ENCODE measurements around the gene DCX. TPM values are rescaled to one million over a fixed set of nuclear protein-coding genes. Genes with fewer than 3 reads are reported as not detected.

DCX gene
- total RNA-seq, 1 donor from 2014 or later = 0.95 TPM

DNA sequence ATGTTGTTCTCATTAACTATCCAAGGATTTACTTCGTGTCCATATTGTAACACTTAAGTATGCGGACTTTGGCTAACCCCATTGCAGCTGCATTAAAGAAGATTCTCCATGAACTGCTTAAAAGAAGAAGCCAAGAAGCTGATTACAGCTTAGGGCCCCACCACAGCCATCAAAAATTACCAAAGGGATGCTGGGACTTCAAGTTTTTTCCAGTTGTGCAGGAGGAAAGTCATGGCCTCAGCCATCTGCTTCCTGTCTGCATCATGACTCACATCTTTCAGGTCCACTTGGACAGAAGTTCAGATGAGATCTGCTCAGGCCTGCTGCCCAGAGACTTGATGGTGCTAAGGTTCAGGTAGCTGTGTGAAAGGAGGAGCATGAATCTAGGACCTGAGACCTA is 102.9 kb downstream of the DCX start:
- DNase-seq (ENCODE audit: low spot score) = no peak

DNA sequence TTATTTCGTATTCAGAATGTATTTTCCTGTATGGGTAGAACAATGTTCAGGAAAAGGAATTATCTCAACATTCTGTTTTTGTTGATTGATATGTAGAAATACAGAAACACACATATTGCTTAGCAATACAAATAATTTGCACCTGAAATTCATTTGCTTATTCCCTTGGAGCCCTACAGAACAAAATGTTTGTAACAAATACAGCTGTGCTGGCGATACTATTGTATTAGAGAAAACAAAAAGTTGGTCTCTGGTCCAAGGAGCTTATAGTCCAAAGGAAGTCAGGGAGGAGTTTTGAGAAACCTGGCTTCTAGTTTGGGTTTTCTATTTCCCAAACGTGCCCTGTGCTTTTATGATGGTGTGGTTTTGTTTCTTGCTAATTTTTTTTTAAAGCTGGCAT is 104.0 kb downstream of the DCX start:
- DNase-seq (ENCODE audit: low spot score) = no peak

DNA sequence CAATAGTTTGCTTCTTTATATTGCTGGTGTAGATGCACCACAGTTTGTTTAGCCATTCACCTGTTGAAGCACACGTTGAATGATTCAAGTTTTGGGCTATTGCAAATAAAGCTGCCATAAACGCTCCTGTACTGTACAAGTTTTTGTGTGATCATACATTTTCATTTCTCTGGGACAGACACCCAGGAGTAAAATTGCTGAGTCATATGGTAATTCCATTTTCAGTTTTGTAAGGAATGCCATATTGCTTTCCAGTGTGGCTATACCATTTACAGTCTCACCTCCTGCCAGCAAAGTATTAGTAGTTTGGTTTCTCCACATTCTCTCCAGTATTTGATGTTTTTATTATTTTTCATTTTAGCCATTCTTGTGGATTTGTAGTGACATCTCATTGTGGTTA is 109.7 kb downstream of the DCX start:
- DNase-seq (ENCODE audit: low spot score) = no peak

DNA sequence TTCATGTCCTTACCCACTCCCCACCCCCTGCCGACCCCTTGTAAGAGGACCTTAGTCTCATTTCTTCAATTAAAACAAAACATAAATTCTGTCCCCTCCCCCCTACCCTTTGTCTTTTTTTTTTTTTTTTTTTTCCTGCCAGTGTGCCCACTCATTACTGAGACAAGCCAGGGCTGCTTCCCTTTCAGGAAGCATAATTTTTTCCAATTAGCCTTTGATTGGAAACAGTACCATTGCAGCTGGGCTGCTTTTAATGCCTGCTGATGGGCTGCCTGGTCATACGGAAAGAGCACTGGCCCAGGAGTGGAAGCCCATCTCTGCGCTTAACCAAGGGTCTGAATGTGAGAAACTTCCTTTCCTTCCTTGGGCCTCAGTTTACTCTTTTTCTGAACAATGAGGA is 123.2 kb downstream of the DCX start:
- no peak for DNase-seq (ENCODE audit: low spot score)

DNA sequence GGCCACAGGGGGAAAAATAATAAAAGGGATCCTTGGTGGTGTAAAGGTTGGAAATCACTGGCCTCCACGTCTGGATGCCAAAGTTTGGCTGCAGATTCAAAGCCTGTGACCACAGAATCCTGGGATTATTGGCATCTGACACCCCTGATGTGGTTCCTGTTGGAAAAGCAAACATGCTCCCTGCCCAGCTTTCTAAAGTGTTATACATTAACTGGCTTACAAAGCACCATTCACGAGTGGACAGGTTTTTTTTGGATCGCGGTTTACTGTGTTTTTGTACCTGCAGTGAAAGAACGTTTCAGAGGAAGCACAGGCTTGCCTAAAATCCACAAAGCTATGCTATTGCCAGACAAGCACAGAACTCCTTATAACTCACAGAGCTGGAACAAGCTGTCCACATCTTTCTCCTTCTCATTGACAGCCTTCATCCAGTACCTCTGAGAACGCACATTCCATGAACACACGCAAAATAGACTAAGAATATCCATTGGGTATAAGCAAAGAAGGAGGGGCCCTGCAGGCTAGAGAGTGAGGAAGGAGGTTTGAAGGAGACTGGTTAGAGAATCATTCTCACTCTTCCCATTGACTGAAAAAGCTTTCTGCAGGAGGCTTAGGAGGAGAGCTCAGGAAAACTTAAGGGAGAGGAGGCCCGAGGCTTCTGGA is 127.2 kb downstream of the DCX start:
- peak; percentile 11 for DNase-seq (ENCODE audit: low spot score)

DNA sequence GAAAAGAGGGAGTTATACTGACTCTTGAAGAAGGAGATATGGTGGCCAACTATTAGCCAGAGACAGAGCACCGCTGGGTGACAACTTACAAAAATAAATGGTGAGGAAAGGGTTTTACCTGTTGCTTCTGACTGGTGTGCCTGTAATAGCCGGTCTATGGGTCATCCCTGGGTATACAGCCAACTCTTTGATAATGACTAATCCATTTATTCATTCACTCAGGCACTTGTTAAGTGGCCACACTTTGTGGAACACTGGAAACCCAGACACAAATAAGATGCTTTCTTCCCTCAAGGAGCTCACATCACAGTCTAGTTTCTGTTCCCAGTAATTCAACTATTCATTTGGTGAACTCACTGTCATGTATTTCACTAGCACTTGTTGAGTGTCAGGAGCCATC is 128.5 kb downstream of the DCX start:
- no peak for DNase-seq (ENCODE audit: low spot score)

DNA sequence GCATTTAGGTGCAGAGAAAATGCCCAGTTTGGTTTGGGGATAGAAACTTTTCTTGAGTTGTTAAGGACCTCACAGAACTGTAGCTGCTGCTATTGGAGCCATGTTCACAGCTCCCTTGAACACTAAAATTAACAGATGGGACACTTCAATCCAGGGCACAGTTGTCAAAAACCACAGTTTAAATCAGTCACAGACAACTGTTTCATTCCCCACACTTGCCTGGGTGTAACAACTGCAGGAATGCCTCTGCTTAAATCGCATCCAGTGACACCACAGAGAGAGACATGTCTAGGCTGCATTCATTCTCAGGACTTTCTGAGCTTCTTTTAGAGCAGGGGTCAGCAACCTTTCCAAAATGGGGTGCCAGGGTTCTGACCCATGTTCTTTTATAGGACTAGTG is 129.0 kb downstream of the DCX start:
- DNase-seq (ENCODE audit: low spot score) = no peak

DNA sequence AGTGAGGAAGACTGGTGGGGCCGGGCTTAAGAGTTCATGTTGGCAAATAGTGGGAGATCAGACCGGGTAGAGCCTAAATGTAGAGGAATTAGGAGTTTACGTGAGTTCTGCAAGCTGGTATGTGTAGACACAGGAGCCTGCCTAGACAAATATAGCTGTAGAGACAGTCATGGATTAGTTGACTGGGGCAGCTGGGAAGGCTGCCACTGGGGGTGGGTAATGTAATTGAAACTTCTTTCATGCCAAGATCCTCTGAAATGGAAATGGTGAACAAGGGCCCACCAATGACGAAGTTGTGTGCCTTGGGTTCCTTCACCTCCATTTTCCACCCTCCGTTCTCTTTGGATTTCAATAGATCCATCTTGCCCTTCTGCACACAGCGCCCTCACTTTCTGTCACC is 129.9 kb downstream of the DCX start:
- DNase-seq (ENCODE audit: low spot score) = no peak

DNA sequence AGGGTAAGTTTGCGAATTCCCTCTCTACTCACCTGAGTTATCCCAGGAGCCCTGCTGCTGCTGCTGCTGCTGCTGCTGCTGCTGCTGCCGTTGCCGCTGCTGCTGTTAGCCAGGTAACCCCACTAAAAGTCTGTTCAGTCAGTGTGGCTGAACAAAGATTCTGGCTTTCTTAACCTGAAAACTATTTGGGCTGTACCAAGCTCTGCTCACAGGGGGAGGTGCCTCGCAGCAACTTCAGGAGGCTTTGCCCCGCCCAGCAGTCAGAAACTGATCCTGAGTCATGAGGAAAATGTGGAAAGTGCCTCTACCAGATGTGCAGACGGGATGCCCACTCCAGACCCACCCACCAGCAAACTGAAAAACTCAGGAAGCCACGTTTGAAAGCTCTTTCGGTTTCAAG is 141.7 kb downstream of the DCX start, which contains the start of gene CAPN6:
Gene CAPN6 (minus strand): TSS at position 145 of the 400 bp plus-strand sequence. CDS start 6,547 bp downstream, outside the sequence.
- peak; percentile 15 for DNase-seq (ENCODE audit: low spot score)

DNA sequence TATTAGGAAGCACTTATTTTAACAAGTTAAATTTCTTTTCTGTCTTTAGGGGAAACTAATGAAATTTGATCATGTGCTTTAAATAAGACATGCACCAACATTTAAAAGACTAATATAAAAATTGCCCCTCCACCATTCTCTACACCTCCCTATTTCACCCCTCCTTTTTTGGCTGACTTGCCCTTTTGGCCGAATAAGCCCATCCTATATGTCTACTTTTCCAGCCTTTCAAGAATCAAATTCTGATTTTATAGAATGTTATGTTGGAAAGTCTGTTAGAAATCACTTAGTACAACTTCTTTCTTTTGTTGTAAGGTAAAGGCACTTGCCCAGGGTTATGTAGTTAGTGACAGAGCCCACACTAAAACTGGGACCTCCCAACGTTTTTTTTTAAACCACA is 143.5 kb downstream of the DCX start:
- no peak for DNase-seq (ENCODE audit: low spot score)

DNA sequence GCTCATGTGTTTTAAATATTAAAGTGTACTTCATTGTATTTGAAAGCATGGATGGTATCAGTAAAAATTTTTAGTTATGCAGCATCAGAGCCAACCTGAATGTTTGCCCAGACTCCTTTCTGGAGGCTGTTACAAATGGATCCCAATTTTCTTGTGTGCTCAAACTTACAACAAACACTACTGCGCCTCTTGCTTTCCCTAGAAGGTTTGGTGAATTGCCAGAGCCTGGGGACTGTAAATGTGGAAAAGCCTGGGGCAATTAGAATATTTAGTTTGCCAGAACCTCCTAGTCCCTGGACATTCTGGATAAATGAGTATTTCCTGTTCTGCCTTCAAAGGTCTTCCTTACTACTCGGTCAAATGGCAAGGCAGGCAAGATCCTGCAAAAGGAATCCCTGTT is 146.5 kb downstream of the DCX start:
- DNase-seq (ENCODE audit: low spot score) = no peak

DNA sequence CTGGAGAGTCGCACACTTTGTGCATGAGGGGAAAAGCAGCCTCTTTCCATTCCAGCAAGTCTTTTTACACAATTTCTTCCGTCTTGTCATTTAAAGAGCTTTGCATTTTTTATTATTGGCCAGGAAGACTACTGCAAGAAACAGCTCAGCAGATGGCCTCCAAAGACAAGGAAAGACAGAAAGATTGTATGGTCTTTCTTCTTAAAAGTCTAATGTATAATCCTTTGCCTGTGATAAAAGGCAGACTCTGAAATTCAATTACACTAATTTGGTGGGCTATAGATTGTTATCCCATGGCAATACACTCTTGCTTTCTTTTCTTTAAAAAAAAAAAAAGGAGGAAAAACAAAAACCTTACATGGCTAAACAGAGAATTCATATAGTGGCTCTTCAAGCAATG is 147.6 kb downstream of the DCX start:
- DNase-seq (ENCODE audit: low spot score) = no peak

DNA sequence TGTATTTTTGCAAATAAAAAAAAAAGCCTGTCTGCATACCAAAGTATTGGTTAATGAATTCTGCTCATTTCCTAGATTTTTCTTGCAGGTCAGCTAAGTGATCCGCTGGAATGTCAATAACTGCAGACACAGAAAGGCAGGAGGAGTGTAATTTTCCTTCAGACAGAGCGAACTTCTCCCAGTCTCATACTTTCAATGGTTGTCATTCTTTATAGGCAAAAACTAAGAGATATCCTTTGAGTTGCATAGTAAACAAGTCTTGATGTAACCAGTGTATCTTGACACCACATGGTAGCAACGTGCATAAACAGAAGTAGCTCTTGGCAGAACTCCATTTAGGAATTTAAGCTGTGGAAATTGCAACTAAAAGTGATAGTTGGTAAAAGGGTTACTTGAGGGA is 149.9 kb downstream of the DCX start:
- DNase-seq (ENCODE audit: low spot score) = no peak

DNA sequence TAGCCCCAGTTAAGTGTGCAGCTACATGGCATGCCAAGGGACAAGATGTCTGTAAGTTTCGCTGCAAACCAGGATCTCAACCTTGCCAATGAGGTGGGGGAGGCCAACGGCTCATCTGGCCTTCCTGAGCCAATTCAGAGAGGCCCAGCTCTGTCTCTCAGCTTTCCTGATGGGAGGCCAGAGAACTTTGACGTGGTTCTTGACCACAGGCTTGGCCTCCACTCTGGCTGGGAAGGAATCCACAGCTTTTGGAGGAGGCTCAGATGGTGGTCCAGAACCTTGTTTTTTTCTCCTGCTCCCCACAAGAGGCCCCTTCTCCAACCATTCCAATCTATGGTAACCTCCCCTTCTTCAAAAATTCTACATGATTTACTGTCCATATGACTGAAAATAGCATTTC is 151.5 kb downstream of the DCX start:
- no peak for DNase-seq (ENCODE audit: low spot score)

DNA sequence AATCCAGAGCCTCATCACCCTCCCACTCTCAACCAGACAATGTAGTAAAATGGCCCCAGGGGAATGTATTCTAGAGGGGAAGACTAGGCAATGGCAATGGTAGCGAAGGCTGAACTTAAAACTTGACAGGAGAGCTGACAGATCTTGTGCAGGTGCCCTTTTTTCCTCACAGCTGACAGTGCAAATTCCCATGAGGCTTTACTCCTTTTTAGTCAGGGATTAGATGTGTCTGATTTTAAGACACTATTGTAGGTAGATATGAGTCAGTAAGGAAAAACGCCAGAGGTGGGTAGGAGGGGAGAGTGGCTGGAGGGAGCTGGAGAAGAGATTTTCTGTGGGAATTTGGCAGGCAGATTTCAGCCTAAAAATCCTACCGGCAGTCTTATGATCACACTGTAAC is 152.4 kb downstream of the DCX start:
- no peak for DNase-seq (ENCODE audit: low spot score)

DNA sequence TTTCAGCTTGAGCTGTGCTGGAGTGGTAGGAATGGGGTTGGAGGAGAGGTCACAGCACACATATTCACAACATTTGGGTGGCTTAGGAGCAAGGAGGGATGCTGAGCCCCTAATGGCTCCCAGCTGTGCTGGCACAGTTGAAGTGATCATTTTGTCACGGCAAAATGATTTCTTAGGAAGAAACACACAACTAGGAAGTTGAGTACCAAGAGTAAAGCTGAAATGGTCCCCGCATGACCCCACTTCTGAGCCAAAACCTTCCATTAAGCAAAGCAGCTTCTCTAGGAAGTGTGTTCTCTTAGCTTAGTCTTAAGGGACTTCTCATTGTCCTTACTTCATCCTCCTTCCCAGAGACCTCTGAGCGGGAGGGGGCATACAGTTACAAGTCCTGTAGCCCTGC is 154.3 kb downstream of the DCX start:
- DNase-seq (ENCODE audit: low spot score) = no peak

DNA sequence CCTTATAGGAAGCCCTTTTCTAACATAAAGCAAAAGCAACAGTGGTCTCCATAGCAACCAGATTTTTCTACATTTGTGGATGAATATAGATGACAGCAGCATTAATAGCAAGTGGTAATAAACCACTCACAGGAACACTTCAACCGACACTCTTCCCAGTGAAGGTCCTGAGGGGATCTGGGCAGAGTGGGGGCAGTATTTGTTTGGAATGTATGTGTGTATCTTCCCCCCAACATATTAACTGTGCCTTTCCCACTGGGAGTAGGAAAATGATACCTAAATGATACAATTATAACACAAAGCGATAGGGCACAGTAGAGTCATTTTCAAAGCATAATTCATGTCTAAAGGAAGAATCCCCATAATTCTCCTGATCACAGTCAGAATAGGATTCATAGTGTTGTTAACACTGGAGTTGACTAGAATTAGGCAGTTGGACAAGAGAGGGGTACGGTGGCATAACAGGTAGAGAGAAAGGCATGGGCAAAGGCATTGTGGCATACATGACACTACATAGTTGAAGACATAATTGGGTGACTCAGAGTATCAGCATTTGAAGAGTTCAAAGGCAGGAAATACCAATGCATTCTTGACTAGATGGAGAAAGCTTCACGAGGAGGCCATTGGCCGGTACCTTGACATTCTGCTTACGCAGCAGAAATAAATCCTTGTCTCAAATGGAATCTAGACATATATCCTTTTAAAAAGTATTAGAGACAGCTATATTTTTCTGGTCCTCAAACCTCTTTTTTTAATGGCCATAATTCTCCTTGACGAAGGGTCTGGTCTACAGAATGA is 156.9 kb downstream of the DCX start:
- no peak for DNase-seq (ENCODE audit: low spot score)

DNA sequence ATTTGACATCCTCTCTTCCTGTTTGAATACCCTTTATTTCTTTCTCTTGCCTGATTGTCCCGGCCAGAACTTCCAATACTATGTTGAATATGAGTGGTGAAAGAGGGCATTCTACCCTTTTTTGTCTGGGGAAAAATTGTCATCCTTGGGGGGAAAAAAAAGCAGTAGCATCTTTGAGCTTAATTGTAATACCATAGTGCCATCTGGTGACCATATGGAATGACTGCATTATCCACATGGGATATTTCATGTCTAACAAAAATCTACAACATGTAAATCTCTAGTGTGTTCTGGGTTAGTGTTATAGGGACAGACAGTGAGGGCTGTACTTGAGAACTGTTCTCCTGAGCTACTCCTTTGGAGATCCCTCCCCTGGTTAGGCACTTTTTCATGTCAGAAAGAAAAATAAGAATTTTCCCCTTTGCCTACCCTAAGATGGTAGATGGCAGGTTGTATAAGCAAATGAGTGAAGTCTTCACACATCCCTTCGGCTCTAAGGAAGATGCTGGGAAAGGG is 167.7 kb downstream of the DCX start:
- no peak for DNase-seq (ENCODE audit: low spot score)

Other genes starting within 250 kb of the DCX start
- gene CAPN6, start 141.7 kb downstream of the DCX start, total RNA-seq = 35.6 TPM
- 0.06 TPM for gene SERTM2, start 99.5 kb upstream of the DCX start, total RNA-seq